ENCODE data around the gene TEAD1. TPM values are rescaled to one million over a fixed set of nuclear protein-coding genes. Genes with fewer than 3 reads are reported as not detected.

The TEAD1 gene
- total RNA-seq, 4 donors from 2014 or later: 46.4 to 214 (median 61.2) TPM

GRCh38 chr11:12669930-12670329, 4.3 kb upstream of the TEAD1 start:
- TF ChIP-seq POLR2AphosphoS5 (IDR thresholded peaks at IDR 0.05): no peak
- H3K4me3 ChIP-seq: no peak overlapping the region
- H3K4me1 ChIP-seq: peaks cover 0 to 17% (median 3%) of the 10 kb centered on the region in 4 donors
- H3K27ac ChIP-seq: no peak overlapping the region
- intact Hi-C loops (cut with DNase I; ENCODE audit: low total_unique reads) (loop anchor here (5.0 to 10.0 kb wide), 2 partner anchors 145 to 293 kb away; partner anchors contain the start of gene PARVA), in situ Hi-C loops (cut with MboI; ENCODE audit: low pct_ligation_motif_present in 1 of 4, low pct_unique_long_range_greater_than_20kb in 1 of 4, low sequenced_read_pairs in 3 of 4) (loop anchor here in 2 of 4 donors (10.0 to 25.0 kb wide), 2 partner anchors 215 to 217 kb away; no protein-coding TSS in a partner anchor)
- H3K27me3 ChIP-seq: no peaks in the 10 kb centered on the region
- no peaks in the 10 kb centered on the region for H3K9me3 ChIP-seq
- no peaks in the 10 kb centered on the region for H3K36me3 ChIP-seq
- WGBS, 2 donors (ENCODE audit: low coverage in 1 of 2): 81 to 91% methylated on average over 3 of the region's 3 CpGs
- no peak for DNase-seq

- peak overlapping the region in 1 of 4 donors; percentile 4 for H3K27ac ChIP-seq
- H3K27me3 ChIP-seq: no peaks in the 10 kb centered on the region
- H3K4me1 ChIP-seq: peaks cover 0 to 17% (median 4%) of the 10 kb centered on the region in 4 donors
- in situ Hi-C loops (cut with MboI; ENCODE audit: low pct_ligation_motif_present in 1 of 4, low pct_unique_long_range_greater_than_20kb in 1 of 4, low sequenced_read_pairs in 3 of 4) (loop anchor here in 2 of 4 donors (10.0 to 25.0 kb wide), 2 partner anchors 213 to 216 kb away; no protein-coding TSS in a partner anchor), intact Hi-C loops (cut with DNase I; ENCODE audit: low total_unique reads) (loop anchor here (5.0 to 10.0 kb wide), 2 partner anchors 143 to 294 kb away; partner anchors contain the start of gene PARVA)
- WGBS, 2 donors (ENCODE audit: low coverage in 1 of 2): 56 to 74% methylated on average over 1 to 6 of the region's 6 CpGs
- no peak for DNase-seq
- no peaks in the 10 kb centered on the region for H3K9me3 ChIP-seq
- H3K36me3 ChIP-seq: no peaks in the 10 kb centered on the region
- TF ChIP-seq CTCF (IDR thresholded peaks at IDR 0.05): no peak
- TF ChIP-seq EP300 (IDR thresholded peaks at IDR 0.05; ENCODE audit: low read depth): peak; percentile 27
- no peak for TF ChIP-seq POLR2A (IDR thresholded peaks at IDR 0.05)
- peak in 1 of 3 donors; percentile 44 for TF ChIP-seq POLR2AphosphoS5 (IDR thresholded peaks at IDR 0.05)
- H3K4me3 ChIP-seq: no peak overlapping the region
Measured at GRCh38 chr11:12671370-12671769, 2.9 kb upstream of the TEAD1 start.

- Histone ChIP-seq H3K9me3 (no peaks in the 10 kb centered on the region), H3K4me1 (peaks cover 0 to 32% (median 24%) of the 10 kb centered on the region in 4 donors), H3K27ac (peak overlapping the region; percentile 96 to 100 (median 98)), H3K27me3 (no peaks in the 10 kb centered on the region), H3K4me3 (peak overlapping the region; percentile 47 to 97 (median 72)), H3K36me3 (no peaks in the 10 kb centered on the region)
- DNase-seq: no peak
- intact Hi-C loops (cut with DNase I; ENCODE audit: low total_unique reads): loop anchor here (2.0 to 10.0 kb wide), 3 partner anchors 141 to 341 kb away; partner anchors contain the start of gene PARVA
- WGBS, 2 donors (ENCODE audit: low coverage in 1 of 2): 8% methylated on average over 9 to 12 of the region's 12 CpGs
- TF ChIP-seq CTCF (IDR thresholded peaks at IDR 0.05) (no peak), POLR2AphosphoS5 (IDR thresholded peaks at IDR 0.05) (no peak), EP300 (IDR thresholded peaks at IDR 0.05; ENCODE audit: low read depth) (no peak), POLR2A (IDR thresholded peaks at IDR 0.05) (no peak)
- in situ Hi-C loops (cut with MboI; ENCODE audit: low pct_ligation_motif_present in 1 of 4, low pct_unique_long_range_greater_than_20kb in 1 of 4, low sequenced_read_pairs in 3 of 4): loop anchor here in 2 of 4 donors (10.0 to 25.0 kb wide), 2 partner anchors 211 to 214 kb away; no protein-coding TSS in a partner anchor
Measured at GRCh38 chr11:12673601-12673923, 659 bp upstream of the TEAD1 start.

- Histone ChIP-seq H3K4me3 (peak overlapping the region; percentile 63 to 97 (median 77)), H3K36me3 (no peaks in the 10 kb centered on the region), H3K27ac (peak overlapping the region; percentile 96 to 100 (median 98)), H3K4me1 (peaks cover 6 to 41% (median 33%) of the 10 kb centered on the region in 4 donors), H3K27me3 (no peaks in the 10 kb centered on the region), H3K9me3 (no peaks in the 10 kb centered on the region)
- WGBS, 2 donors (ENCODE audit: low coverage in 1 of 2): 0% methylated on average over 28 of the region's 46 CpGs; no CpG with 5 or more reads in 1 of the 2 donors
- in situ Hi-C loops (cut with MboI; ENCODE audit: low pct_ligation_motif_present in 1 of 4, low pct_unique_long_range_greater_than_20kb in 1 of 4, low sequenced_read_pairs in 3 of 4) (loop anchor here in 2 of 4 donors (10.0 to 25.0 kb wide), 2 partner anchors 210 to 213 kb away; no protein-coding TSS in a partner anchor), intact Hi-C loops (cut with DNase I; ENCODE audit: low total_unique reads) (loop anchor here (5.0 to 10.0 kb wide), 2 partner anchors 140 to 297 kb away; partner anchors contain the start of gene PARVA)
- peak; percentile 31 for DNase-seq
- TF ChIP-seq EP300 (IDR thresholded peaks at IDR 0.05; ENCODE audit: low read depth): no peak
- no peak for TF ChIP-seq POLR2AphosphoS5 (IDR thresholded peaks at IDR 0.05)
- TF ChIP-seq CTCF (IDR thresholded peaks at IDR 0.05): no peak
- TF ChIP-seq POLR2A (IDR thresholded peaks at IDR 0.05): no peak
Measured at GRCh38 chr11:12674571-12674935, 332 bp downstream of the TEAD1 start.
